GM12864 (cell line): ENCODE data around the gene TNFAIP2.

ENCODE experiments used
- DNase-seq: peaks from one replicate; pipeline ENCODE4 v3.0.0-alpha.2; 2011; ENCODE audit warnings: low read depth
- H3K4me3 ChIP-seq: 2 replicates; pipeline ENCODE4 v1.5.1; 2011; ENCODE audit warnings: mild to moderate bottlenecking, low read depth, low read length, control low read depth
- CTCF ChIP-seq: IDR thresholded peaks from 2 replicates; pipeline ENCODE4 v1.5.1; 2011; ENCODE audit warnings: low read depth, mild to moderate bottlenecking, moderate library complexity, low read length, control low read depth, inconsistent platforms; ENCODE audit errors: missing control alignments

Gene TNFAIP2

GRCh38 chr14:103084021-103084919 is 39.0 kb upstream of the TNFAIP2 start, which contains the start of gene LBHD2:
Gene LBHD2 (plus strand): TSS chr14:103084210. CDS start chr14:103086013, 1,803 bp downstream.
- no peak for DNase-seq
- no peak within 1 kb of the TSS for H3K4me3 ChIP-seq
- no peak for TF ChIP-seq CTCF

- no peak for DNase-seq
- H3K4me3 ChIP-seq, result no peak overlapping the region
- peak; percentile 14 for TF ChIP-seq CTCF
Observed at GRCh38 chr14:103085106-103086091, 37.9 kb upstream of the TNFAIP2 start.

GRCh38 chr14:103086771-103087342 is 36.4 kb upstream of the TNFAIP2 start:
- DNase-seq, result no peak
- no peak overlapping the region for H3K4me3 ChIP-seq
- TF ChIP-seq CTCF, result no peak

- no peak for DNase-seq
- H3K4me3 ChIP-seq, result no peak overlapping the region
- TF ChIP-seq CTCF, result no peak
Observed at GRCh38 chr14:103087343-103087835, 35.9 kb upstream of the TNFAIP2 start.

GRCh38 chr14:103088921-103089320 is 34.3 kb upstream of the TNFAIP2 start:
- no peak for DNase-seq
- no peak overlapping the region for H3K4me3 ChIP-seq
- TF ChIP-seq CTCF, result no peak
